CD4-positive, CD25-positive, alpha-beta regulatory T cell (primary cell): ENCODE data around the gene IMMP2L. TPM values are rescaled to one million over a fixed set of nuclear protein-coding genes. Genes with fewer than 3 reads are reported as not detected.

Experiments
- ATAC-seq, 2 donors: fragments of 150-1000 bp; cut with Tn5 transposase; one replicate each; pipeline ENCODE4 v1.10.0; 2021; ENCODE audit warnings: low read depth in 2 of 2, moderate number of reproducible peaks in 2 of 2, moderate library complexity in 1 of 2
- DNase-seq, 3 donors: peaks; one replicate each; pipeline versions ENCODE4 v3.0.0 to v3.0.0-alpha.2; 2012 to 2022; ENCODE audit warnings: mixed read lengths in 1 of 3
- H3K27ac ChIP-seq: one replicate; pipeline ENCODE4 v1.7.0; 2013; ENCODE audit warnings: mild to moderate bottlenecking, low read length; ENCODE audit not compliant: insufficient read depth, poor library complexity, severe bottlenecking
- H3K27me3 ChIP-seq: one replicate; pipeline ENCODE4 v1.7.0; 2013; ENCODE audit warnings: low read length; ENCODE audit not compliant: control insufficient read depth, insufficient read depth
- H3K36me3 ChIP-seq: one replicate; pipeline ENCODE4 v1.7.0; 2013; ENCODE audit warnings: mild to moderate bottlenecking, low read length, moderate library complexity; ENCODE audit not compliant: control insufficient read depth, insufficient read depth
- H3K4me1 ChIP-seq: 2 replicates; pipeline ENCODE4 v1.7.0; 2013; ENCODE audit warnings: mild to moderate bottlenecking, low read length; ENCODE audit not compliant: insufficient read depth, control insufficient read depth, poor library complexity, severe bottlenecking
- H3K4me3 ChIP-seq: one replicate; pipeline ENCODE4 v1.7.0; 2013; ENCODE audit warnings: low read depth, mild to moderate bottlenecking, low read length, moderate library complexity
- H3K9me3 ChIP-seq, 2 experiments: 1 replicate in 1 of 2; 2 replicates in 1 of 2; pipeline ENCODE4 v1.7.0; 2013; ENCODE audit warnings: low read length in 2 of 2, mild to moderate bottlenecking in 1 of 2, moderate library complexity in 1 of 2; ENCODE audit not compliant: control insufficient read depth in 2 of 2
- H3K27ac Mint-ChIP-seq, 3 donors: one replicate each; pipeline ENCODE4 v1.8.0; 2020 to 2022; ENCODE audit warnings: mild to moderate bottlenecking in 3 of 3, mixed read lengths in 3 of 3, moderate library complexity in 2 of 3
- H3K27me3 Mint-ChIP-seq: one replicate; pipeline ENCODE4 v1.8.0; 2022; ENCODE audit warnings: mild to moderate bottlenecking, mixed read lengths
- H3K36me3 Mint-ChIP-seq: one replicate; pipeline ENCODE4 v1.8.0; 2020; ENCODE audit warnings: mixed read lengths
- H3K4me1 Mint-ChIP-seq, 4 donors: one replicate each; pipeline ENCODE4 v1.8.0; 2020 to 2022; ENCODE audit warnings: mixed read lengths in 4 of 4, mild to moderate bottlenecking in 1 of 4
- H3K4me3 Mint-ChIP-seq, 4 donors: one replicate each; pipeline ENCODE4 v1.8.0; 2020 to 2022; ENCODE audit warnings: mild to moderate bottlenecking in 4 of 4, mixed read lengths in 4 of 4, moderate library complexity in 3 of 4
- H3K9me3 Mint-ChIP-seq, 7 donors: one replicate each; pipeline ENCODE4 v1.8.0; 2020 to 2022; ENCODE audit warnings: mixed read lengths in 7 of 7, mild to moderate bottlenecking in 3 of 7, moderate library complexity in 2 of 7
- polyA plus RNA-seq, 4 donors: library from polyadenylated mRNA; unstranded; fragments of 300-500 nt; fragmentation: Illumina TruSeq; gene quantifications; one replicate each; pipeline ENCODE4 v1.2.3, GENCODE V29; 2021
- total RNA-seq: library from RNA; stranded (reverse); gene quantifications from one replicate; pipeline ENCODE4 v1.2.3, GENCODE V29; 2022

The IMMP2L gene
- total and polyA plus RNA-seq, 5 donors from 2014 or later: 8.9 to 23.8 (median 17.1) TPM

DNA sequence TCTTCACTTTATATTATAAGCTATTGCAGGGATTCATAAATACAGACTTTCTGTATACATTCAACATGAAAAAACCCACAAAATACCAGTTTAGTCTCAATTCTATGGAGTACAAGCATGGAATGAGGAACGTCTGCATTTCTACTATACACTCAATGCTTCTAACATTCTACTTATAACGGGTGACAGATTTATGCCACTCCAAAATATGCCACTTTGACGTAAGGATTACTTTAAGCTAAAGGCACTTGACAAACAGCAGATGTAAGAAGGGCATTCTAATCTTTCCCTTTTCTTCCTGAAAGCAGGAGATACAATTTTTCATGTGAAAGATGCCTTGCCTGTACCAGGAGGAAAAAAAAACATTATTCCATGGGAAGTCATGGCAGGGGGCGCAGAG is 676.8 kb downstream of the IMMP2L start:
- no peak overlapping the region for H3K4me3 Mint-ChIP-seq
- no peaks in the 10 kb centered on the region for H3K27me3 Mint-ChIP-seq

DNA sequence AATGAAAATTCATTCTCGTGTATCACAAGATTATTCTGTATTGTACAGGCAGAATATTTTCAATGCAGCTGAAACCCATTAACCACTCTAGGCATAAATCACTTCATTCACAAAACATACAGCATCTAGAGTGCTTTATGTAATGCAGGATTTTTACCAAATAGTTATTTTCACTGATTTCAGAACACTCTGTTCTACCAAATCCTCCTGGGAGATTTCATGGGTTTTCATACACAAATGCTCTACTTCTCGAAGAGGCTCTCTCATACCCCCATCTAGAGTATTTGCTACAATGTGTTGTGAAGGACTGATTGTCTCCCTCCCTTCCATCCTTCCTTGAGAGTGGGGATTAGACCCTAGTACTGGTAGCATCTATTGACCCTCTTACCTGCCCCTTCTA is 680.6 kb downstream of the IMMP2L start:
- Histone ChIP-seq H3K27me3 (no peaks in the 10 kb centered on the region), H3K9me3 (no peaks in the 10 kb centered on the region), H3K4me1 (no peaks in the 10 kb centered on the region), H3K4me3 (no peak overlapping the region), H3K36me3 (no peaks in the 10 kb centered on the region), H3K27ac (no peak overlapping the region)
- DNase-seq: no peak
- Mint-ChIP-seq H3K36me3 (no peaks in the 10 kb centered on the region), H3K27me3 (no peaks in the 10 kb centered on the region), H3K9me3 (peaks cover 0 to 2% (median 0%) of the 10 kb centered on the region in 7 donors), H3K4me1 (no peaks in the 10 kb centered on the region), H3K4me3 (no peak overlapping the region), H3K27ac (peak overlapping the region in 1 of 3 donors; percentile 12)
- ATAC-seq: no peak

More for the DNA sequence above, 676.8 kb downstream of the IMMP2L start:
- Mint-ChIP-seq H3K27ac (no peak overlapping the region), H3K9me3 (peaks cover 0 to 1% (median 0%) of the 10 kb centered on the region in 7 donors), H3K36me3 (no peaks in the 10 kb centered on the region), H3K4me1 (no peaks in the 10 kb centered on the region)
- Histone ChIP-seq H3K9me3 (no peaks in the 10 kb centered on the region), H3K4me1 (no peaks in the 10 kb centered on the region), H3K27me3 (no peaks in the 10 kb centered on the region), H3K4me3 (no peak overlapping the region), H3K27ac (no peak overlapping the region), H3K36me3 (no peaks in the 10 kb centered on the region)
- DNase-seq: no peak
- ATAC-seq: no peak

DNA sequence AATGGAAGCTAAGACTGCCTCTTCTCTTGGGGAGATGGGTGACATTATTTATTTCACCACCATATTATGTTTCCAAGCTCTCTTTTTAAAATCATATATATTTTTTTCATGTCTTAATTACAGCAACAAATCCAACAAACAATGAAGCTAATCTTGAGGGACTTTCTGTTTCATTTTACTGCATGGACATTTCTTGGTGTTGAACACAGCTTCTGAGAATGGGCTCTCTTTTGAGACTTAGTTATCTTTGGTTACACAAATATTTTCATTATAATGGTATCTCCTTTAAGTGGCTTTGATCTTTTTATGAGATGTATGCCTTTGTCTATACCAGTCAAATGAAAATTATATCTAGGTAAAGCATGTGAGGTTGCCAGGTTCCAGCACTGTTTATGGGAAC is 681.3 kb downstream of the IMMP2L start:
- Histone ChIP-seq H3K4me3 (no peak overlapping the region), H3K4me1 (no peaks in the 10 kb centered on the region), H3K9me3 (no peaks in the 10 kb centered on the region), H3K27me3 (no peaks in the 10 kb centered on the region), H3K27ac (no peak overlapping the region), H3K36me3 (no peaks in the 10 kb centered on the region)
- Mint-ChIP-seq H3K4me3 (no peak overlapping the region), H3K4me1 (no peaks in the 10 kb centered on the region), H3K9me3 (peaks cover 0 to 4% (median 0%) of the 10 kb centered on the region in 7 donors), H3K36me3 (no peaks in the 10 kb centered on the region), H3K27me3 (no peaks in the 10 kb centered on the region), H3K27ac (no peak overlapping the region)
- ATAC-seq (no peak), DNase-seq (peak in 1 of 3 donors; percentile 65)

DNA sequence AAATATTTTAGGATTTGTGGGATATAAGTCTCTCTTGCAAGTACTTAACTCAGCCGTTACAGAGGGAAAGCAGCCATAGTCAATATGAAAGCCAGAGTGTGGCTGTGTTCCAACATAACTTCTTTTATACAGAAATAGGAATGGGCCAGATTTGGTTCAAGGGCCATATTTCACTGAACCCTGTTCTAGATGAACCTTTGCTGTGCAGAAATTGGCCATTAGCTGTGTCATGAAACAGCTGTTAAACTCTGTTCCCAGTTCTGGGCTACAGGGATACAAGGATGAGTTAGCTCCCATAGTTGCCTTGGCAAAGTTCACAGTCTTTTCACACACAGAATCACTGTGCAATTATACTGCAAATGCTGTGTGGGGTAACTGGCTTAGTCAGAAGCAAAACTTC is 685.3 kb downstream of the IMMP2L start:
- Mint-ChIP-seq H3K27ac (no peak overlapping the region), H3K4me1 (no peaks in the 10 kb centered on the region), H3K4me3 (no peak overlapping the region), H3K9me3 (peaks cover 0 to 4% (median 0%) of the 10 kb centered on the region in 7 donors), H3K27me3 (no peaks in the 10 kb centered on the region), H3K36me3 (peaks cover 4% of the 10 kb centered on the region)
- Histone ChIP-seq H3K9me3 (no peaks in the 10 kb centered on the region), H3K36me3 (no peaks in the 10 kb centered on the region), H3K4me3 (no peak overlapping the region), H3K27ac (no peak overlapping the region), H3K4me1 (no peaks in the 10 kb centered on the region), H3K27me3 (no peaks in the 10 kb centered on the region)
- DNase-seq (no peak), ATAC-seq (no peak)

DNA sequence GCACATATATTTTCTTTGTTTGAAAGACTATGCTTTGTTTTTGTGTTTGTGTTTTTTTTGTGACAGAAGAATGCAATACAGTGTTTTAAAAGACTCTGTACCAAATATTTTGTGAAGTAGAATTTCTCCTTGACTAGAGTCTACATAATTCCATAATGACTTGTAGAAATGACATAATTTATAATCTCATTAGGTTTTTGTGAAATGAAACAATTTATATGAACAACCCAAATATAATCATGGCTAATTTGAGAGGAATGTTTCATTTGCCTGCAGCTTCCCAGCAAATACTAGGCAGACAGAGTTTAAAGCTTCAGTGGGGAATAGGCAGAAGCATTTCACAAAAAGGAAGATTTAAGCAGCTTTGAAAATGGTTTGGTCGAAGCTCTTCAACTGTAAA is 686.9 kb downstream of the IMMP2L start:
- peaks cover 4% of the 10 kb centered on the region for H3K36me3 Mint-ChIP-seq
- Histone ChIP-seq H3K27ac (no peak overlapping the region), H3K9me3 (no peaks in the 10 kb centered on the region), H3K27me3 (no peaks in the 10 kb centered on the region), H3K4me1 (no peaks in the 10 kb centered on the region), H3K36me3 (no peaks in the 10 kb centered on the region), H3K4me3 (no peak overlapping the region)
- no peak for ATAC-seq
- DNase-seq: no peak
- peaks cover 0 to 4% (median 0%) of the 10 kb centered on the region in 7 donors for H3K9me3 Mint-ChIP-seq
- H3K4me1 Mint-ChIP-seq: no peaks in the 10 kb centered on the region
- no peak overlapping the region for H3K27ac Mint-ChIP-seq
- H3K27me3 Mint-ChIP-seq: no peaks in the 10 kb centered on the region
- no peak overlapping the region for H3K4me3 Mint-ChIP-seq

DNA sequence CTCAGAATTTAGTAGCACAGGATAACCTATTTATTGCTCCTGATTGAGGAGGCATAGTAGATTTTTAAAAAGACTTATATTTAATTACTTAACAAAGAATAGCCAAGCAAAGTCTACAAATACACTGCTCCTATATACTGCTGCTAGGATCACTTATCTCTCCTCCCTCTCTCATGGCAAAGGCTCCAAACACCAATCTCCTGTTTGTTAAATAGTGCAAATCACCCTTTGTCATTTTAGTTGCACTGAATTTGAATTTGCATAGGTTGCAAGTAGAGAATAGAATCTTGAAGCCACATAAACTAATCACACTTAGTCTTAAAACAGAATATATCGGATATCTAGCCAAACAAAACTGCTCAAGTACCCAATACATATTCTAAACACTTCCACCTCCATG is 690.4 kb downstream of the IMMP2L start:
- Mint-ChIP-seq H3K4me1 (no peaks in the 10 kb centered on the region), H3K27me3 (no peaks in the 10 kb centered on the region), H3K27ac (no peak overlapping the region), H3K36me3 (peaks cover 4% of the 10 kb centered on the region), H3K9me3 (peaks cover 0 to 2% (median 0%) of the 10 kb centered on the region in 7 donors), H3K4me3 (no peak overlapping the region)
- Histone ChIP-seq H3K4me1 (no peaks in the 10 kb centered on the region), H3K27me3 (no peaks in the 10 kb centered on the region), H3K27ac (no peak overlapping the region), H3K9me3 (no peaks in the 10 kb centered on the region), H3K36me3 (no peaks in the 10 kb centered on the region), H3K4me3 (no peak overlapping the region)
- no peak for ATAC-seq
- DNase-seq: no peak

DNA sequence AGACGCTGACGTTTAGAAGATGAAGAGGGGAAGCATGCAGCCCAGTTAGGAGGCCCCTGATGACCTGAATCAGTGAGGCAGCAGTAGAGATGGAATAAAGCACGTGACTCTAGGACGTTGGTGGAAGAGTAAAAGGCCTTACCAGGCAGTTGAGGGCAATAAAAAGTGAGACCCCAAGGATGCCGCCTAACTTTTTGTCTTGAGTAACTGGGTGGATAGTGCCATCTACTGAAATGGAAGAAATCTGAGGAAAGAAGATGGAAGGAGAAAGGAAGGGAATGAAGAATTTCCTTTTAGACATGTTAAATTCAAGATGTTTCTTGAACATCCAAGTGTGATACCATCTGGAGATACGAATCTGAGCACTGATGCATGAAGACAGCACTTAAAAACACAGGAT is 691.4 kb downstream of the IMMP2L start:
- ATAC-seq (no peak), DNase-seq (no peak)
- Histone ChIP-seq H3K27ac (no peak overlapping the region), H3K4me1 (no peaks in the 10 kb centered on the region), H3K4me3 (no peak overlapping the region), H3K36me3 (no peaks in the 10 kb centered on the region), H3K9me3 (no peaks in the 10 kb centered on the region), H3K27me3 (no peaks in the 10 kb centered on the region)
- peaks cover 0 to 2% (median 0%) of the 10 kb centered on the region in 7 donors for H3K9me3 Mint-ChIP-seq
- no peak overlapping the region for H3K27ac Mint-ChIP-seq
- H3K4me1 Mint-ChIP-seq: no peaks in the 10 kb centered on the region
- peaks cover 4% of the 10 kb centered on the region for H3K36me3 Mint-ChIP-seq
- no peaks in the 10 kb centered on the region for H3K27me3 Mint-ChIP-seq
- no peak overlapping the region for H3K4me3 Mint-ChIP-seq

DNA sequence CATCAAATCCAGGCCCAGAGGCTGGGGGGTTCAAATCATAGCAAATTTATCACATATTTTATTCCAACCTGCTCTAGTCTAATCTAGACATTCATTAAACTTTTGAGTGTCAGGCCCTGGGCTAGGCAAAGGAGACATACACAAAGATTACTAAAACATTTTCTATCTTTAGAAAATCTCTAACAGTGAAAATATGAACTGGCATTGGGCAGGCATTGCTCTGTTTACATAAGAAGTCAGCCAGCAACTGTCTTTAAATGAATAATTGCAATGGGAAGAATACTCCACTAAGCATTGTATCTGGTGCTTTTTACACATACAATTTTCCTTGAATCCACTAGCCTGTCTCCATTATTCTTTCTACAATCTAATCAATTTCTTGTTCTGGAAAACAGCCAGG is 693.8 kb downstream of the IMMP2L start:
- Mint-ChIP-seq H3K27me3 (no peaks in the 10 kb centered on the region), H3K27ac (no peak overlapping the region), H3K4me1 (peaks cover 0 to 2% (median 0%) of the 10 kb centered on the region in 4 donors), H3K36me3 (no peaks in the 10 kb centered on the region), H3K4me3 (no peak overlapping the region), H3K9me3 (peaks cover 0 to 3% (median 0%) of the 10 kb centered on the region in 7 donors)
- Histone ChIP-seq H3K4me1 (no peaks in the 10 kb centered on the region), H3K27ac (no peak overlapping the region), H3K36me3 (no peaks in the 10 kb centered on the region), H3K4me3 (no peak overlapping the region), H3K27me3 (no peaks in the 10 kb centered on the region), H3K9me3 (no peaks in the 10 kb centered on the region)
- ATAC-seq (no peak), DNase-seq (no peak)
